ENCODE results near the gene SLC39A12.

SLC39A12 gene

GRCh38 chr10:17961551-17962422 lies 10.1 kb downstream of the SLC39A12 start:
- TF ChIP-seq CTCF (IDR thresholded peaks at IDR 0.05; ENCODE audit: low read length, missing control alignments) = no peak
- no peak overlapping the region for H3K4me3 ChIP-seq (replicated peaks; ENCODE audit: low read depth, low read length)
- DNase-seq (ENCODE audit: low read depth) = peak; percentile 27

- no peak overlapping the region for H3K4me3 ChIP-seq (replicated peaks; ENCODE audit: low read depth, low read length)
- TF ChIP-seq CTCF (IDR thresholded peaks at IDR 0.05; ENCODE audit: low read length, missing control alignments) = no peak
- DNase-seq (ENCODE audit: low read depth) = no peak
Observed at GRCh38 chr10:17963431-17963830, 11.7 kb downstream of the SLC39A12 start.

- DNase-seq (ENCODE audit: low read depth) = no peak
- H3K4me3 ChIP-seq (replicated peaks; ENCODE audit: low read depth, low read length) = no peak overlapping the region
- no peak for TF ChIP-seq CTCF (IDR thresholded peaks at IDR 0.05; ENCODE audit: low read length, missing control alignments)
Observed at GRCh38 chr10:17965649-17966235, 14.0 kb downstream of the SLC39A12 start.

GRCh38 chr10:17974505-17974904 lies 22.8 kb downstream of the SLC39A12 start:
- H3K4me3 ChIP-seq (replicated peaks; ENCODE audit: low read depth, low read length) = no peak overlapping the region
- TF ChIP-seq CTCF (IDR thresholded peaks at IDR 0.05; ENCODE audit: low read length, missing control alignments) = no peak
- DNase-seq (ENCODE audit: low read depth) = no peak

- TF ChIP-seq CTCF (IDR thresholded peaks at IDR 0.05; ENCODE audit: low read length, missing control alignments) = no peak
- no peak for DNase-seq (ENCODE audit: low read depth)
- H3K4me3 ChIP-seq (replicated peaks; ENCODE audit: low read depth, low read length) = no peak overlapping the region
Observed at GRCh38 chr10:17980846-17981565, 29.3 kb downstream of the SLC39A12 start.

- no peak for TF ChIP-seq CTCF (IDR thresholded peaks at IDR 0.05; ENCODE audit: low read length, missing control alignments)
- peak; percentile 82 for DNase-seq (ENCODE audit: low read depth)
- no peak overlapping the region for H3K4me3 ChIP-seq (replicated peaks; ENCODE audit: low read depth, low read length)
Observed at GRCh38 chr10:17981766-17982380, 30.2 kb downstream of the SLC39A12 start.
